ENCODE data around the gene ARHGAP26.

ARHGAP26 gene

GRCh38 chr5:142902186-142902965, 132.2 kb downstream of the ARHGAP26 start:
- peak; percentile 17 for DNase-seq (ENCODE audit: low read depth)
- TF ChIP-seq, protein P1, sequence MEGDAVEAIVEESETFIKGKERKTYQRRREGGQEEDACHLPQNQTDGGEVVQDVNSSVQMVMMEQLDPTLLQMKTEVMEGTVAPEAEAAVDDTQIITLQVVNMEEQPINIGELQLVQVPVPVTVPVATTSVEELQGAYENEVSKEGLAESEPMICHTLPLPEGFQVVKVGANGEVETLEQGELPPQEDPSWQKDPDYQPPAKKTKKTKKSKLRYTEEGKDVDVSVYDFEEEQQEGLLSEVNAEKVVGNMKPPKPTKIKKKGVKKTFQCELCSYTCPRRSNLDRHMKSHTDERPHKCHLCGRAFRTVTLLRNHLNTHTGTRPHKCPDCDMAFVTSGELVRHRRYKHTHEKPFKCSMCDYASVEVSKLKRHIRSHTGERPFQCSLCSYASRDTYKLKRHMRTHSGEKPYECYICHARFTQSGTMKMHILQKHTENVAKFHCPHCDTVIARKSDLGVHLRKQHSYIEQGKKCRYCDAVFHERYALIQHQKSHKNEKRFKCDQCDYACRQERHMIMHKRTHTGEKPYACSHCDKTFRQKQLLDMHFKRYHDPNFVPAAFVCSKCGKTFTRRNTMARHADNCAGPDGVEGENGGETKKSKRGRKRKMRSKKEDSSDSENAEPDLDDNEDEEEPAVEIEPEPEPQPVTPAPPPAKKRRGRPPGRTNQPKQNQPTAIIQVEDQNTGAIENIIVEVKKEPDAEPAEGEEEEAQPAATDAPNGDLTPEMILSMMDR (IDR thresholded peaks at IDR 0.05; ENCODE audit: low read length, missing control alignments): no peak
- H3K4me3 ChIP-seq (replicated peaks; ENCODE audit: low read depth, low read length): no peak overlapping the region

GRCh38 chr5:142904416-142904815, 134.2 kb downstream of the ARHGAP26 start:
- DNase-seq (ENCODE audit: low read depth): no peak
- H3K4me3 ChIP-seq (replicated peaks; ENCODE audit: low read depth, low read length): no peak overlapping the region
- TF ChIP-seq, protein P1 (IDR thresholded peaks at IDR 0.05; ENCODE audit: low read length, missing control alignments): no peak

GRCh38 chr5:142905348-142905747, 135.2 kb downstream of the ARHGAP26 start:
- no peak for DNase-seq (ENCODE audit: low read depth)
- TF ChIP-seq, protein P1 (IDR thresholded peaks at IDR 0.05; ENCODE audit: low read length, missing control alignments): no peak
- no peak overlapping the region for H3K4me3 ChIP-seq (replicated peaks; ENCODE audit: low read depth, low read length)

GRCh38 chr5:142906863-142907671, 136.9 kb downstream of the ARHGAP26 start:
- TF ChIP-seq, protein P1 (IDR thresholded peaks at IDR 0.05; ENCODE audit: low read length, missing control alignments): no peak
- no peak overlapping the region for H3K4me3 ChIP-seq (replicated peaks; ENCODE audit: low read depth, low read length)
- DNase-seq (ENCODE audit: low read depth): peak; percentile 67

DNA sequence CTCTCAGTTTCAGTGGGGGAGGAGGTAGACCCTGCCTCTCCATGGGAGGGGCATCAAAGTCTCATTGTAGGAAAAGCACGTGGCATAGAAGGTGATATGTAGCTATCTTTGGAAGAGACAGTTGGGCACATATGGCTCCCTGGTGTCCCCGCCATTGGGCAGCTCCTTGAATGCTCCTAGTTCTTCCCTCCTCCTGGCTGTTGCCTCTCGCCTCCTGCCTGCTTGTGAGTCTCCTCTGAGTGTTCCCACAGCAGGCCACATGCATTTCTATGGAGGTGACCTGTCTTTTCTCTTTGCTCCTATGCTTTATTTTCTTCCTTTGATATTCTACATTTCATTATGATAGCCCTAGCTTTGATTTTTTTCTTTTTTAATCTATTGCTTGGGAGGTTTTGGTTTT, 138.5 kb downstream of the ARHGAP26 start:
- H3K4me3 ChIP-seq (replicated peaks; ENCODE audit: low read depth, low read length): no peak overlapping the region
- no peak for DNase-seq (ENCODE audit: low read depth)
- TF ChIP-seq, protein P1 (IDR thresholded peaks at IDR 0.05; ENCODE audit: low read length, missing control alignments): no peak

DNA sequence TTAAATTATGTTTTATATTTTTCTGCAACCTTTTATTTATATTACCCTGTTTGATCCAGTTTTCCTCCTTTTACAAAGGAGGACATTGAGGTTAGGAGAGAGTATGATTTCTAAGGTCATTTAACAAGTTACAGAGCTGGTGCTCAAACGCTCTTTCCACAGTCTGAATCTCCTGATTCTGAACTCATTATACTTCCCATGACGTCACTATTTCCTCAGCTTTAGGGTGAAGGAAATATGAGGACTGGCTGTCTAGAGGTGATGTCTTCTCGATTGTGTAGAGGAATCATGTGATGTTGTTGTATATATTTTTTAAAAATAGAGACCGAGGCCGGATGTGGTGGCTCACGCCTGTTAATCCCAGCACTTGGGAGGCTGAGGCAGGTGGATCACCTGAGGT, 140.0 kb downstream of the ARHGAP26 start:
- no peak for DNase-seq (ENCODE audit: low read depth)
- TF ChIP-seq, protein P1 (IDR thresholded peaks at IDR 0.05; ENCODE audit: low read length, missing control alignments): no peak

More for the DNA sequence above, 140.0 kb downstream of the ARHGAP26 start:
- no peak overlapping the region for H3K4me3 ChIP-seq (replicated peaks; ENCODE audit: low read depth, low read length)

Measured in fibroblast of pulmonary artery (primary cell).